Ovary (tissue), 3 donors: ENCODE data around the gene SBK3.

Experiments used
- EP300 ChIP-seq: sonication (generic); formaldehyde crosslinking; IDR thresholded peaks from one replicate; pipeline ENCODE4 v1.6.1; 2017; ENCODE audit warnings: antibody characterized with exemption
- TF ChIP-seq, protein P1 (sequence below), 3 donors: fragments of 450-650 bp in 2 of 3; fragments of 200-600 bp in 1 of 3; IDR thresholded peaks; one replicate each; pipeline versions ENCODE4 v1.5.1 to v1.8.0; 2016 to 2022; ENCODE audit warnings: antibody characterized with exemption in 3 of 3, mild to moderate bottlenecking in 1 of 3
- donor health status: DM: no; HTN: no; CAD: no.

DNA sequence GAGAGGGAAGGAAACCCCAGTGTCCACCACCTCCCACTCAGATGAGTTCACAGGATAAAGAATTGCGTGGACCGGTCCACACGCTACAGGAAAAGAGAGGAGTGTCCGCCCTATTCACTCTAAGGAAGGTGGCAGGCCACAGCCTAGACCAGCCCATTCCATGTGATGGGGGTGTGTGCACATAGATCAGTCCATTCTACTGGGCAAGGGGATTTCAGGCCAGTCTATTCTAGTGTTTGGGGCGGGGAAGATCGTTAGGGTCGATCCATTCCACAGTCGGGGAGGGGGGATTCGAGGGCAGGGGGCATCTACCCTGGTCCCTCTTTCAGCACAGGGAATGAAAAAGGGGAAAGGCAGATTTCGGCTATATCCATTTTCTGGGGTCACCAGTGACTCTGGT is 46.2 kb upstream of the SBK3 start:
- TF ChIP-seq, protein P1, sequence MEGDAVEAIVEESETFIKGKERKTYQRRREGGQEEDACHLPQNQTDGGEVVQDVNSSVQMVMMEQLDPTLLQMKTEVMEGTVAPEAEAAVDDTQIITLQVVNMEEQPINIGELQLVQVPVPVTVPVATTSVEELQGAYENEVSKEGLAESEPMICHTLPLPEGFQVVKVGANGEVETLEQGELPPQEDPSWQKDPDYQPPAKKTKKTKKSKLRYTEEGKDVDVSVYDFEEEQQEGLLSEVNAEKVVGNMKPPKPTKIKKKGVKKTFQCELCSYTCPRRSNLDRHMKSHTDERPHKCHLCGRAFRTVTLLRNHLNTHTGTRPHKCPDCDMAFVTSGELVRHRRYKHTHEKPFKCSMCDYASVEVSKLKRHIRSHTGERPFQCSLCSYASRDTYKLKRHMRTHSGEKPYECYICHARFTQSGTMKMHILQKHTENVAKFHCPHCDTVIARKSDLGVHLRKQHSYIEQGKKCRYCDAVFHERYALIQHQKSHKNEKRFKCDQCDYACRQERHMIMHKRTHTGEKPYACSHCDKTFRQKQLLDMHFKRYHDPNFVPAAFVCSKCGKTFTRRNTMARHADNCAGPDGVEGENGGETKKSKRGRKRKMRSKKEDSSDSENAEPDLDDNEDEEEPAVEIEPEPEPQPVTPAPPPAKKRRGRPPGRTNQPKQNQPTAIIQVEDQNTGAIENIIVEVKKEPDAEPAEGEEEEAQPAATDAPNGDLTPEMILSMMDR (IDR thresholded peaks at IDR 0.05) = no peak
- TF ChIP-seq EP300 = no peak
